ACHN (cell line): ENCODE data around the gene KCNQ5.
A peak's percentile ranks its signal among the peaks of the same experiment; 100 is the strongest.
"Not testable (repeated sequence)": the region's sequence is repeated elsewhere in the genome, so short reads cannot be mapped to it uniquely, and the experiment has no call there.

ENCODE experiments used
- DNase-seq: peaks from one replicate; pipeline ENCODE4 v3.0.0-alpha.2; 2015
- in situ Hi-C: cut with HindIII; loops from 2 replicates; pipeline ENCODE4 v1.10.0; 2017; ENCODE audit warnings: low sequenced_read_pairs, low pct_ligation_motif_present, low pct_unique_long_range_greater_than_20kb

KCNQ5 gene

GRCh38 chr6:72950114-72950860 lies 328.4 kb downstream of the KCNQ5 start:
- in situ Hi-C loops, result no loop called here

DNA sequence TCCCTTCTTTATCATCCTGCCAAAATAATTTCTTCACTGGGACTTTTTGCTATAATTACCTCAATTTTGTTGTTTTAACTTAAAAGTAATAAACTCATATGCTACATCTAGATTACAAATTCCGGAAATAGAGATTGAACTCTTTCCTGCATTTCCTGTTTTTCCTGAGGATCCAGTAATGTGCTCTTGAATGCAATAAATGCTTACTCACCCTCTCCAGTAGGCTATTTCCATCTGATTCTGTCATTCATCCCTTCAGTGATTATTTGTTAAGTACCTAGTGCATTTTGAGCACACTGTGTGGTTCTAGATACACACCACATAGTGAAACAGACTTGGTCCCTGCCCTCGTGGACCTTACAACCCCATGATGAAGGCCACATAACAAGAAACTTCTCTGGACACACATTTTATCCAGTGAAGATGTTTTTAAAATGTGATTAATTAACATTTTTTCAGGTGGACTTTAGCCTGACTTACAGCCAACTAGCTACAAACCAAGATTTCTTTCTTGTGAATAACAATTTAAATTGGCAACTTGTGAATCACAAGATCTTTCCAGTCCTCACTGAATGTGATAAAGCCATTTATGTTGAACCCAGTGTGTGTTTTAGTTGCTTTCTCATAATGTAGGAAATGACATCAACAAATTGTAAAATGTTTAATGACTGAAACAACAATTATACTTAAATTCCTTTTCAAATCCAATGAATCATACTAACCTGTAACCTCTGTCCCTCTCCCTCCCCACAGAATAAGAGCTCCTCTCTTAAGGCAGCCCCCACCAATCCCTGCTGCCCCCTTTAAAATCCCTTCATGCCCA lies 331.2 kb downstream of the KCNQ5 start:
- DNase-seq, result peak; percentile 58

More at GRCh38 chr6:72950114-72950860, 328.4 kb downstream of the KCNQ5 start:
- DNase-seq, result peak; percentile 81

GRCh38 chr6:72953971-72954381 lies 332.1 kb downstream of the KCNQ5 start:
- peak; percentile 55 for DNase-seq

More for the DNA sequence above, 331.2 kb downstream of the KCNQ5 start:
- in situ Hi-C loops, result no loop called here

DNA sequence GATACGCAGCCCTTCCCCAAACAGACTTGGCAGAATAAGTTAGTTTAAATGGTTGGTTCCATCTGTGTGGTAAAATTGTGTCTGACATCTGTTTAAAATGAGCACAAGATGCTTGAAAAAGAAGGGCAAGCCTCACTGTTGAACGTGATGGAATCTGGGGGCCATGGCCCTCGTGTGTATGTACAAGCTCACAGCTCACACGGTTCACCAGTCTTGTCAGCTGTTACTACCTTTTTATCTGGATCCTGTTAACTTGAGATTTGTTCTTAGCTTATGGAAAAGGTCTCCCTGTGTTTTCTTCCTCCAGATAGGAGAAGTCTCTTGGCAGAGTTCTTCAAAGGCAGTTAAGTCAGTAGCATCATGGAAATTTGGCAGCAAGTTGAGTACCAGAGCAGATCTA lies 332.9 kb downstream of the KCNQ5 start:
- DNase-seq, result no peak
- in situ Hi-C loops, result no loop called here

More at GRCh38 chr6:72953971-72954381, 332.1 kb downstream of the KCNQ5 start:
- in situ Hi-C loops, result no loop called here

- peak; percentile 41 for DNase-seq
- in situ Hi-C loops, result no loop called here
Measured at GRCh38 chr6:72955666-72956065, 333.8 kb downstream of the KCNQ5 start.

- in situ Hi-C loops, result no loop called here
- no peak for DNase-seq
Measured at GRCh38 chr6:72956272-72956671, 334.4 kb downstream of the KCNQ5 start.

DNA sequence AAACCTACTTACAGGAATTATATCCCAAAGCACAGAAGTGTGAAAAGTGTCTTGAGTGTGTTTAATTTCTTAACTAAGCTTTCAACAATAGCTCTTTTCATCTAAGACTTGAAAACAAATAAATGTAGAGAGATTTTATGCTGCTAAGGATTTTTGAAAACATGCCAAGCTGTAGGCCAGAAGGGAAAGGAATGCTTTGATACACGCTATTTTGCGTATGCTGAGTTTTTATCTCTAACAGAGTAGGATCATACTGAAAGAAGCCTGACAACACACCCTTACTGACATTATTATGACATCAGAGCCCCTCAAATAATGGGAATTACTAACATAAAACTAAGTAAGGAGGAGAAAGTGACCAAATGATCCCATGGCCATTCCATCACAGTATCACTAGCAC lies 338.0 kb downstream of the KCNQ5 start:
- in situ Hi-C loops, result no loop called here
- DNase-seq, result no peak

- no peak for DNase-seq
- in situ Hi-C loops, result no loop called here
Measured at GRCh38 chr6:72963946-72964345, 342.1 kb downstream of the KCNQ5 start.

DNA sequence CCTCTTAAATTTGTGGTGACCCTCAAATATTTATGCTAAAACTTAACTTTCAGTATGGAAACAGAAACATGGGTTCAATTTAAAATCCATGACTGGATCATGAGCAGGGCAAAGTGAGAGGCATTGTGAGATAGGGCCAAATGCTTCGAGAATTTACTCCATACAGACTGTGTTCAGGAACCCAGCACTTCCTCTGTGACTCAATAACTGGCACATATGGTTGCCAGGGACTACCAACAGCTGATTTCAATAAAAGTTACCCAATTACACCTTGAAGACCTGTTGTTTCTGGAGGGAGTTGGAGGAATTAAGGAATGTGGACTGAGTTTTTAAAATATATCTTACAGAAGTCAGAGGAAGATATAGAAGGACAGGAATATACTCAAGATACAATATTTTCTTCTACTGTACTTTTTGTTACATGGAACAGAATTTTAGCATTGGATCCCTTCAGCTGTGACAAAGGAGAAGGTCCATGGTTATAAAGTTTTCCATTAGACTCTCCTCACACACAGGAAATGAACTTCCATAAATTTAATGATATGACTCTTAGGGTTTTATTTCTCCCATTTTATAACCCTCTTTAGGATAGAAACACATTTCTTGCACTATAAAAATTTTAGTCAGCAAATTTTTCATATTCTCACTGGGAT lies 344.9 kb downstream of the KCNQ5 start:
- in situ Hi-C loops, result no loop called here
- no peak for DNase-seq

GRCh38 chr6:72967329-72967728 lies 345.5 kb downstream of the KCNQ5 start:
- no peak for DNase-seq
- in situ Hi-C loops, result no loop called here

- peak; percentile 70 for DNase-seq
Measured at GRCh38 chr6:72968704-72969103, 346.8 kb downstream of the KCNQ5 start.

DNA sequence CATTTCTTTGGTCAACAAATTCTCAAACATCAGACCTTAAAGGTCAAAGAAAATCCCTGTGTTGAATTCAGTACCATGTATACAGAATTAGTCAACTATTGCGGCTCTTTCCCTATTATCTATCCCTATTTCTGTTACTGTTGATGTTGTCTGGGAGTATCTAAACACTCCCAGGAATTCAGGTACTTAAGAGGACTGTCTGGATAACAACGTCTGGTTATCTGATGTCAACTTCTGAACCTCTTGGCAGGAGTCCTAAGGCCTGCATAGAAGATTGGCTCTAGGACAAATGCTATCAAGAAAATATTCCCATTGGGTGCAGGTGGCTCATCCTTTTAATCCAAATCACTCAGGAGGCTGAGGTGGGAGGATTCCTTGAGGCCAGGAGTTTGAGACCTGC lies 347.8 kb downstream of the KCNQ5 start:
- in situ Hi-C loops, result no loop called here
- no peak for DNase-seq

More at GRCh38 chr6:72968704-72969103, 346.8 kb downstream of the KCNQ5 start:
- in situ Hi-C loops, result no loop called here

- in situ Hi-C loops, result no loop called here
- no peak for DNase-seq
Measured at GRCh38 chr6:72972579-72972978, 350.7 kb downstream of the KCNQ5 start.

DNA sequence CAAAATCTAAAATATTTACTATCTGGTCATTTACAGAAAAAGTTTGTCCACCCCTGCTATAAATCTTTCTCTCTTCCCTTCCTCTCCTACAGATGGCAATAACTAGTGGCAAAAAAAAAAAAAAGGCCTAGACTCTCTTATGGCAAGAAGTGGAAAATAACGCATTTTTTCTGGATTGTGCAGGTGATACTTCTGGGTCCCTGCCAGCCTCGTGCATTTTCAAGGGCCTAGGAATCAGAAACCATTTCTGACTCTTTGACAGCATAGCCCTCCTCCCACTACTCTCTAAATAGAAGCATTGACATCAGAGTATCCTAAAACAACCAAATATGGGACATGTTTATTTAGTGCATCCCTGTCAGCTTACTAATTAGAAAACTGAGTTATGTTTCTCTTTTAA lies 352.4 kb downstream of the KCNQ5 start:
- no peak for DNase-seq

GRCh38 chr6:72975352-72975752 lies 353.5 kb downstream of the KCNQ5 start:
- in situ Hi-C loops, result no loop called here
- no peak for DNase-seq

More for the DNA sequence above, 352.4 kb downstream of the KCNQ5 start:
- in situ Hi-C loops, result no loop called here

GRCh38 chr6:72976484-72976883 lies 354.6 kb downstream of the KCNQ5 start:
- in situ Hi-C loops, result no loop called here
- no peak for DNase-seq

GRCh38 chr6:72977114-72977513 lies 355.2 kb downstream of the KCNQ5 start:
- in situ Hi-C loops, result no loop called here
- no peak for DNase-seq

- in situ Hi-C loops, DNase-seq: not testable (repeated sequence)
Measured at GRCh38 chr6:72978808-72979207, 356.9 kb downstream of the KCNQ5 start.

GRCh38 chr6:72984189-72984831 lies 362.4 kb downstream of the KCNQ5 start:
- in situ Hi-C loops, DNase-seq: not testable (repeated sequence)
